ENCODE results near the gene SERPINH1.

Gene SERPINH1

GRCh38 chr11:75594211-75594610 lies 32.2 kb downstream of the SERPINH1 start:
- DNase-seq (ENCODE audit: low read depth in 2 of 2, low spot score in 1 of 2): no peak

- no peak for DNase-seq (ENCODE audit: low read depth in 2 of 2, low spot score in 1 of 2)
Measured at GRCh38 chr11:75595429-75595828, 33.4 kb downstream of the SERPINH1 start.

GRCh38 chr11:75596914-75597313 lies 34.9 kb downstream of the SERPINH1 start:
- no peak for DNase-seq (ENCODE audit: low read depth in 2 of 2, low spot score in 1 of 2)

GRCh38 chr11:75597636-75598035 lies 35.6 kb downstream of the SERPINH1 start:
- DNase-seq (ENCODE audit: low read depth in 2 of 2, low spot score in 1 of 2): no peak

GRCh38 chr11:75598264-75598663 lies 36.2 kb downstream of the SERPINH1 start:
- DNase-seq (ENCODE audit: low read depth in 2 of 2, low spot score in 1 of 2): no peak

GRCh38 chr11:75598900-75599299 lies 36.8 kb downstream of the SERPINH1 start:
- DNase-seq (ENCODE audit: low read depth in 2 of 2, low spot score in 1 of 2): no peak

GRCh38 chr11:75600356-75600755 lies 38.3 kb downstream of the SERPINH1 start:
- no peak for DNase-seq (ENCODE audit: low read depth in 2 of 2, low spot score in 1 of 2)

GRCh38 chr11:75601494-75601893 lies 39.4 kb downstream of the SERPINH1 start:
- no peak for DNase-seq (ENCODE audit: low read depth in 2 of 2, low spot score in 1 of 2)

GRCh38 chr11:75602951-75603350 lies 40.9 kb downstream of the SERPINH1 start:
- DNase-seq (ENCODE audit: low read depth in 2 of 2, low spot score in 1 of 2): no peak

- DNase-seq (ENCODE audit: low read depth in 2 of 2, low spot score in 1 of 2): no peak
Measured at GRCh38 chr11:75603791-75604736, 42.0 kb downstream of the SERPINH1 start.

- DNase-seq (ENCODE audit: low read depth in 2 of 2, low spot score in 1 of 2): no peak
Measured at GRCh38 chr11:75606099-75606498, 44.0 kb downstream of the SERPINH1 start.

GRCh38 chr11:75611823-75612222 lies 49.8 kb downstream of the SERPINH1 start:
- DNase-seq (ENCODE audit: low read depth in 2 of 2, low spot score in 1 of 2): no peak

- no peak for DNase-seq (ENCODE audit: low read depth in 2 of 2, low spot score in 1 of 2)
Measured at GRCh38 chr11:75615751-75616150, 53.7 kb downstream of the SERPINH1 start.

- DNase-seq (ENCODE audit: low read depth in 2 of 2, low spot score in 1 of 2): no peak
Measured at GRCh38 chr11:75616281-75616680, 54.2 kb downstream of the SERPINH1 start.

Measured in stimulated activated CD8-positive, alpha-beta memory T cell treated with anti-CD3 and anti-CD28 coated beads, Interleukin-4, amount 100 ng/mL, for 1 hour (primary cell).